HG03520 (cell line): ENCODE results near the gene NT5C2.

ENCODE experiments used
- ATAC-seq: cut with Tn5 transposase; IDR thresholded peaks from one replicate; pipeline ENCODE4 v1.9.1; 2021; ENCODE audit warnings: mild to moderate bottlenecking, moderate library complexity; ENCODE audit not compliant: unreplicated experiment

The NT5C2 gene

GRCh38 chr10:103066141-103067098 lies 126.7 kb downstream of the NT5C2 start:
- ATAC-seq, result no peak

DNA sequence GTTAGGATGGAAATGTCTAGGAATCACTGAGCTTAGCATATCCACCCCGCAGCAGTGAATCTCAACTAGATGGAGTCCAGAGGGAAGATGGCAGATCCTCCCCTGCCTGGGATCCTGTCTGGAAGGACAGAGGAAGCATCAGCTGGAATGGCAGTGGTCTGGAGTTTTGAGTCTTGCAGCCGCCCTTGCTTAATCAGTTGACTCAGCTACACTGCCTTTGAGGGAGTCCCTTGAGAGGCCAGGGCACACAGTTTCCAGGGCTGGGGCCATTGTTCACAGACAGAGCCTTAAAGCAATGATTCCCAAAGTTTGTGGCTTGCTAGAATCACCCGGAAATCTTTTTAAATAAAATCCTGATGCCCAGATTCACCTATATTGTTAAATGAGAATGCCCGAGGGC lies 128.1 kb downstream of the NT5C2 start:
- ATAC-seq, result no peak

- no peak for ATAC-seq
Observed at GRCh38 chr10:103062854-103063590, 130.1 kb downstream of the NT5C2 start.

- no peak for ATAC-seq
Observed at GRCh38 chr10:103060575-103060974, 132.5 kb downstream of the NT5C2 start.

DNA sequence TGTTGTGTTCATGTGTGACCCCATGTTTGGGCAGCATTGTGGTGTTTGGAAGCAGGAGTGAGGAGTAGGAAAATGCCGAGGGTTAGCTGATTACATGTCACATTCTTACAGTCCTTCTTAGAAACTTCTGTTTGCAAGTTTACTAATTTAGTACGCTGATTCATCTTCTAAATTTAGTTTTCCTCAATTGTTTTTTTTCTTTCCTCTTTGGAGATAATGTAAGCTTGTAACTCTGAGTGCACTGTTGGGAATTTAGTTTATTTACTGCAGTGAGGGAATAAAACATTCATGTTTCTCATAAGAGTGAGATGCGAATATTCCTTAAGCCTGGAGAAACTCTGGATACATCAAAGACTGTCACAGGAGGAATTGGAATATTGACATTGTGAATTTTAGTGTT lies 135.0 kb downstream of the NT5C2 start:
- ATAC-seq, result no peak

GRCh38 chr10:103055105-103055504 lies 138.0 kb downstream of the NT5C2 start:
- no peak for ATAC-seq

GRCh38 chr10:103054621-103055020 lies 138.5 kb downstream of the NT5C2 start:
- no peak for ATAC-seq

- peak; percentile 83 for ATAC-seq
Observed at GRCh38 chr10:103053659-103054581, 139.2 kb downstream of the NT5C2 start.

- ATAC-seq, result no peak
Observed at GRCh38 chr10:103049237-103049636, 143.8 kb downstream of the NT5C2 start.

GRCh38 chr10:103047381-103047780 lies 145.7 kb downstream of the NT5C2 start:
- no peak for ATAC-seq

GRCh38 chr10:103045961-103046360 lies 147.1 kb downstream of the NT5C2 start:
- ATAC-seq, result no peak

DNA sequence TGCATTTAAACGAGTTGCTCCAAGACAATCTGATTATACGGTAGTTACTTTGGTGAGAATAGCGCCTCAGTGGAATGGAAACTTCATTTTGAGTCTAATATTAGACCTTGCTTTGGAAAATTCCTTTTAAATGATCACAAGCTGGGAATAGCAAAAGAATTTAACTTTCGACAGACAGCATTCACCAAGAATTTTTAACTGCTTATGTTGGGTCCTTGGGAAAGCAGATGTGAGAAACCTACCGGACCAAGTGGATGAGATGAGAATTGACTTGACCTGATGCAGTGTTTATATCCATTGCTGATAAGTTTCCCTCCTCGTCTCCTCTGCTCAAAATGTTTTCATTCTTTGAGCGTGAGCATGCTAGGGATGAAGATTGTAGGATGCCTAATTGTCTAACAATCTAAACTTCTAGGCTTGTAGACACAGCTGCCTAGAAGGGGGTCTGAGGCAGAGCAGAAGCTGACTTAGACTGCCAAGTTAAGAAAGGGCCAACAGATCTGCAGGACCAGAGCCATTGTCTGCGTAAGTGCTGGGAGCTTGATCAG lies 148.1 kb downstream of the NT5C2 start:
- ATAC-seq, result no peak

GRCh38 chr10:103042908-103043307 lies 150.2 kb downstream of the NT5C2 start:
- ATAC-seq, result no peak

GRCh38 chr10:103042129-103042528 lies 150.9 kb downstream of the NT5C2 start:
- ATAC-seq, result no peak

GRCh38 chr10:103041391-103041790 lies 151.7 kb downstream of the NT5C2 start:
- no peak for ATAC-seq

GRCh38 chr10:103040418-103040817 lies 152.7 kb downstream of the NT5C2 start:
- no peak for ATAC-seq

- ATAC-seq, result no peak
Observed at GRCh38 chr10:103038570-103038969, 154.5 kb downstream of the NT5C2 start.
